ENCODE results near the gene PFDN4.

PFDN4 gene

GRCh38 chr20:54207743-54208547, at the start of gene PFDN4:
TSS of gene PFDN4 (plus strand) at chr20:54208087. CDS start at chr20:54208101, 14 bp downstream.
- peak; percentile 63 to 75 for DNase-seq (ENCODE audit: low read depth in 2 of 2)

- no peak for DNase-seq (ENCODE audit: low read depth in 2 of 2)
Measured at GRCh38 chr20:54158226-54158625, 49.7 kb upstream of the PFDN4 start.

GRCh38 chr20:54158856-54159418, 49.0 kb upstream of the PFDN4 start:
- DNase-seq (ENCODE audit: low read depth in 2 of 2) = no peak

DNA sequence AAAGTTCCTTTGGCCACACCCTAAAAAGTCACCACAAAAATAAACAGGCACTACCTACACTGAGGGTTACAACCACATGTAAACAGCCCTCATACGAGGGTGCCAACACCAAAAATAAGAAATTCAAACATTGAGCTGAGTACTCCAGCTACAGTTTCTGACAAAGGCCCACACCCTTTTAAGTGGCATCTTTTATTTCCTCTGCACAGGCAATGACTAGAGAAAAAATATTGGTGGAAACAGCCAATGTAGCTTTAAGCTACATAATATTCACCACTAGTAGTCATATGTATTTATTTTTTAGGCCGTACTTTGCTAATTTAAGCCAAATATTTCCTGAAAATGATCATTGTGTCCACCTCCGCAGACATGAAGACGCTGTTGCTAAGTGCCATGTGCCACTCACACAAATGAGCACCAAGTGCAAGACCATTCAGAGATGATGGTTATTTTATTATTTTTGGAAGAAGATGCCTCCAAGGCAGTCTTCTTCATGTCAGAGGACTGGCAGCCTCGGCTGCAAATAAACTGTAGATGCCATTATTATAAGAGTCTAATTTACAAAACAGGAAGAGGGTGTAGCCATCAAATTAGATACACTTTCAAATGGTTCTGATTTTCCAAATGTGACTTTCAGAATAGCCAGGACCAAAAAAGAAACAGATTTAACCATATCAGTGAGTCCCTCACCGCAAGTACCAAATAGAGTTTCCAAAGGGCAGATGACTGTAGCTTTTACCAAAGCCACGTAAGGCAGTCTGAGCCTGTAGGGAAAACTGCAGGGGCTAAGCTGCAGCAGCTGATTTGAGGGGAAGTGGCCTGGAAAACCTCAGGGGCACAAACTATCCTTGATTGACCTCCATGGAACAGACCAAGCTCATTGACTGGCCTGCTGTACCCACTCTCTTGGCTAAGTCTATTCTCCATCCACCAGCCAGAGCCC, 47.6 kb upstream of the PFDN4 start:
- DNase-seq (ENCODE audit: low read depth in 2 of 2) = no peak

DNA sequence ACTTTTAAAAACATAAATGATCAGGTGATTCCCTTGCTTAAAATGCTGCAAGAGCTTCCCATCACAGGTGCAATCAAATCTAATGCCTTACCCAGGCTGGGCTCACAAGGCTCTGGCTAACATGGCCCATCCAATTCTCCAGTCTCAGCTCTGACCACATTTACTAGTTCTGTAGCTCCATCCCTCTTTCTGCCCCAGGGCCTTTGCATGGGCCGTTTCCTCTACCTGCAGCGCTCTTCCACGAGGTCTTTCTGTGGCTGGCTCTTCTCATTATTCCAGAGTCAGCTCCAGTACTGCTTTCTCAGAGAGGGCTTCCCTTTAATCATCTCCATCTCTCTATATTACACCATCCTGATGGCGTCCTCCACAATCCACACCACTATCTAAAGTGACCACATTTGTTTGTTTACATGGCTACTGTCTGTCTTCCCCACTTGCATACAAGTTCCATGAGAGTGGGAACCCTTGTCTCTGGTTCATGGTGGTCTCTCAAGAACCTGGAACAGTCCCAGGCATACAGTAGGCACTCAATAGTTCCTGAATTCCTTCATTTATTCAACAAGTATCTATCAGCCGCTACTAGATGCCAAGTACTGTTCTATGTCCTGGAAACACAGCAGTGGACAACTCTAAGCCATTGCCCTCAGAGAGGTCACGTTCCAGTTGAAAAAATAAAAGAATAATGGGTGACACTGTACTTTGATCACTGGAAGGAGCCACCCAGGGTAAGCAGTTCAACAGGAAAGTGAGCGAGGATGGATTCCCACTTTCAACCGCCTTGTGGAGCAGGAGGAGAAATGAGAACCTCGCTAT, 46.7 kb upstream of the PFDN4 start:
- DNase-seq (ENCODE audit: low read depth in 2 of 2) = no peak

- no peak for DNase-seq (ENCODE audit: low read depth in 2 of 2)
Measured at GRCh38 chr20:54161821-54162149, 46.1 kb upstream of the PFDN4 start.

DNA sequence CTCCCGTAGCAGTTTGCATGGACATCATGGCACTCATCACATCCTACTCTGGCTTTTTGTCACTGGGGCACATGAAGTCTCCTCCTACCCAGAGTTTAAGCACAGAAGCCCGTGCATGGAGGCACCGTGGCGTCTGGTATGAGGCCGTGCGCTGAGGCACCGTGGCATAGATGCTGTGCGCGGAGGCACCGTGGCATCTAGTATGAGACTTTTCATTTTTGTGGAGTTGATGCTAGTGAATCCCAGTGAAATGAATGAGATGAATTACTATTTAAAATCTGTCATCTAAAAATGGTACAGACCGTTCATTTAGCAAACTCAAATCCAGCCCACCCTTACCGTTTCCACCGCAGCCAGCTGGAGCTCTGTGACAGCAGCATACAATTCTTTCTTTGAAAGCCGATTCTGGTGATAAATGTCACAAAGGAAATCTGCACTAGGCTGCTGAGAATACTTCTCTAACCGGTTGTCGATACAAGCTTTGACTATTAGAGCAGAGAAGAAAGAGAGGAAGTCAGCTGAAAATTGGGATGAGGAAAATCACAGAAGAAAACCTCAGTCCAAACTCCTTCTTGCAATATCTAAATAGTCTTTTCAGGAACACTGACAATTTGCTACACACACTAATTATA, 45.4 kb upstream of the PFDN4 start:
- no peak for DNase-seq (ENCODE audit: low read depth in 2 of 2)

GRCh38 chr20:54163402-54163801, 44.5 kb upstream of the PFDN4 start:
- DNase-seq (ENCODE audit: low read depth in 2 of 2) = no peak

- no peak for DNase-seq (ENCODE audit: low read depth in 2 of 2)
Measured at GRCh38 chr20:54165014-54165413, 42.9 kb upstream of the PFDN4 start.

- DNase-seq (ENCODE audit: low read depth in 2 of 2) = no peak
Measured at GRCh38 chr20:54165803-54166202, 42.1 kb upstream of the PFDN4 start.

- no peak for DNase-seq (ENCODE audit: low read depth in 2 of 2)
Measured at GRCh38 chr20:54166987-54167662, 40.8 kb upstream of the PFDN4 start.

DNA sequence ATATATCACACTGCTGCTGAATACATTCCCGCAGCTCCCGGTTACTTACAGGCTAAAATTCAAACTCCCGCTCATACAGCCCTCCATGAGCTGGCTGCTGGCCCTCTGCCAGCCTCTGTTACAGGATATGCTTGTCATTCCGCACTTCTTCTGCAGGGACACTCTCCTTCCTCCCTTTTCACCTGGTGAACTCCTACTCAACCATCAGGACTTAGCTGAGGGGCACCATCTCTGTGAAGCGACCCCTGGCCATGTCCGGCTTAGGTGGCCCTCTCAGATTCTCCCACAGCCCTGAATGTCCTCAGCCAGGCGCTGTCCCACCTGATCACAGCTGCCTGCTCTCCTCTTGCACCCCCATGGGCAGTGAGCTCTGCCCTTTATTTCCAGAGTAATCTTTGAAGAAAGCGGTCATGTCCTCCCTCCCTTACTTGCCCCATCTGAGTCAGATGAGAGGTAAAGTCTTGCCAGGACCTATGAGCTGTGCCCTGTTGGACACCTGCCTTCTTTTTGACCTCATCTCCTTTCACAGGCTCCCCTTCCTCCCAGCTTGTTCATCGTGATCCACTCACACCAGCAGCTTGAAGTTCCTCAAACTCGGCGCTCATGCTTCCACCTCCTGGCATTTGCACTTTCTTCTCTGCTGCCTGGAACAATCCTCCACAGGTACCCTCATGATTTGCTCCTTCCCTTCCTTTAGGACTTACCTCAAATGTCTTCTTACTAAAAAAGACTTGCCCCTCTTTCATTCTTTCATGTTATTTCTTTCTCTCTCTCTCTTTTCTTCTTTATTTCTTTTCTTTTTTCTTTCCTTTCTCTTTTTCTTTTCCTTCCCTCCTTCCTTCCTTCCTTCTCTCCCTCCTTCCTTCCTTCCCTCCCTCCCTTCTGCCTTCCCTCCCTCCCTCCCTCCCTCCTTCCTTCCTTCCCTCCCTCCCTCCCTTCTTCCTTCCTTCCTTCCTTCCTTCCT, 39.7 kb upstream of the PFDN4 start:
- DNase-seq (ENCODE audit: low read depth in 2 of 2) = no peak

- DNase-seq (ENCODE audit: low read depth in 2 of 2) = no peak
Measured at GRCh38 chr20:54168961-54169862, 38.7 kb upstream of the PFDN4 start.

DNA sequence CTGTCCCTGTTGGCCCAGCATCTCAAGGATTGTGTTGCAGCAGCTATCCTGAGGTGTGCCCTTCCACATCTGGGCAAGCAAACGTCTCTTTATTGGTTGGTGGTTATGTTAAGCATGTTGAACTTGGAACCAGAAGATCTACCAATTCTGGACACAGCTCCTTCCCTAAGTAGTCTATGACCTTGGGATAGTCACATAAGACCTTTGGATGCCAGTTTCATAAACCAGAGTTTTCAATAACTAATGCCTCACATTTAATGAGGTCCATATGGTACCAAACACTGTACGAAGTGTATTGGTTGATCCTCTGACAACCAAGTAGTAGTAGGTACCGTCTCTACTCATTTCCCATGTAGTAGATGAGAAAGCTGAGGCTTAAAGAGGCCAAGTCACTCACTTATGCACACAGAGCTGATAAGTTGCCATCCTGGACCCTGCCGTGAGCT, 37.8 kb upstream of the PFDN4 start:
- DNase-seq (ENCODE audit: low read depth in 2 of 2) = no peak

DNA sequence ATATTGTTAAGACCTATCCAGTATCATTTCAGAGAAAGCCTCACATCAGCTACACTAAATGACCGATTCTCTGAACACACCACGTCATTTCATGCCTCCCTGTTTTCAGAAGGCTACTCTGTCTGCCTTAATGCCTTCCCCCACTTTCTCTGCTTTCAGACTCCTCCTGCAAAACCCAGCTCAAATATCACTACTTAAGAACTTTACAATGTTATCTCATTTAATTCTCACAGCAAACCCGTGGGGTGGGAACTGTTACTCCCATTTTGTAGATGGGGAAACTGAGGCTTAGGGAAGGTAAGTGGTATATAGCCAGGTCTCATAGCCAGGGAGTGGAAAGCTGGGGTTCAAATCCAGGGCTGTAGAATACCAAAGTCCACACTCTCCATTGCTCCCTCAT, 36.9 kb upstream of the PFDN4 start:
- DNase-seq (ENCODE audit: low read depth in 2 of 2) = no peak

DNA sequence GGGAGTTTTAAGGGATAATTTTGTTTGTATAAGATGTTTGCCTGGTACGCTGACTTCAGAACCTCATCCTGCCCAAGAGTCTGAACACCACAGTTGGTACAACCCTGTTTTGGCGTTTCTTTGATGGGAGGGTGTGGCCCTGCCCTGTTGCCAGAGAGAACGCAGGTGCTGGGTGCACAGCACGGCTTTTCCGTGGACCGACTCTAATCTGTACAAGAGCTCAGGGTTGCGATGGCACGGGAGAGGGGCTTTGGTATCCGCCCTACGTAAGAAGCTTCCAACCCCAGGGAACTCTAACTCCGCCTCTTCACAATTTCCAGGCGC, 35.4 kb upstream of the PFDN4 start:
- DNase-seq (ENCODE audit: low read depth in 2 of 2) = no peak

DNA sequence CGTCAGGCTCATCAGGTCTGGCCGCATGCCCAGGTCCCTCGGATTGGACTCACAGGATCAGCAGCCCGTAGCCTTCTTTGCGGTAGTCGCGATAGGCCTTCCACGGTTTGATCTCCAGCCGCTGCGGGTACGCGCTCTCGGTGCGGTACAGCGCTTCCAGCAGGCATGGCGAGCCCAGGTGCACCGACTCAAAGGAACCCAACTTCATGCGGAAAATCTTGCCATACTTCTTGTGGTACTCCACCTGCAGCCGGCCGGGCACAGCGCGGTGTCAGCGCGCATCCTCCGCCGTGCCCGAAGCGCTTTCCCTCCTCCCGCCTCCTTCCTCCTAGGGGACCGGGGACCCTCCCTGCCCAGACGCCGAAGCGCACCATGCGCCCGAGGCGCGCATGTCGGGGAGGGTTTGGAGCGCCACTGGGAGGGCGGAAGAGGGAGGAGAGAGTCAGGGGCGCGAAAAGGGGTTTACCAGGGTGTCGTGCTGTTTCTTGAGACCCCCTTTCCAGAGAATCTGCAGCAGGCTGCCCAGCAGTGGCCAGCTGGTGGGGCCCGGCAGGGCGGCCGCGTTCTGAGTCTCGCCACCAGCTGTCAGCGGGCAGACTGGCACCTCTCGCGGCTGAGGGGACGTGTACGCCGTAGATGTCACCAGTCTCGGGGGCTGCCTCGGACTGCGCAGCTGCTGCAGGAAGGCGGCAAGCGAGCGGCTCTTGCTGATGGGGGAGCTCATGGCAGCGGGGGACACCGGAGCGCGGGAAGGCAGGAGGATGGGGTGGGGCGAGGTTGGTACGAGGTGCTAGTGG, 34.8 kb upstream of the PFDN4 start:
- DNase-seq (ENCODE audit: low read depth in 2 of 2) = no peak

Measured in stimulated activated CD4-positive, alpha-beta T cell treated with anti-CD3 and anti-CD28 coated beads, Interleukin-12 subunit alpha, Interleukin-12 subunit beta, amount 100 ng/mL, for 24 hours (primary cell).